Effector CD8-positive, alpha-beta T cell (primary cell): ENCODE measurements around the gene PRC1.

Source experiments
- DNase-seq: peaks from one replicate; lab custom pipeline; 2025; lab: John Stamatoyannopoulos, UW

Gene PRC1

DNA sequence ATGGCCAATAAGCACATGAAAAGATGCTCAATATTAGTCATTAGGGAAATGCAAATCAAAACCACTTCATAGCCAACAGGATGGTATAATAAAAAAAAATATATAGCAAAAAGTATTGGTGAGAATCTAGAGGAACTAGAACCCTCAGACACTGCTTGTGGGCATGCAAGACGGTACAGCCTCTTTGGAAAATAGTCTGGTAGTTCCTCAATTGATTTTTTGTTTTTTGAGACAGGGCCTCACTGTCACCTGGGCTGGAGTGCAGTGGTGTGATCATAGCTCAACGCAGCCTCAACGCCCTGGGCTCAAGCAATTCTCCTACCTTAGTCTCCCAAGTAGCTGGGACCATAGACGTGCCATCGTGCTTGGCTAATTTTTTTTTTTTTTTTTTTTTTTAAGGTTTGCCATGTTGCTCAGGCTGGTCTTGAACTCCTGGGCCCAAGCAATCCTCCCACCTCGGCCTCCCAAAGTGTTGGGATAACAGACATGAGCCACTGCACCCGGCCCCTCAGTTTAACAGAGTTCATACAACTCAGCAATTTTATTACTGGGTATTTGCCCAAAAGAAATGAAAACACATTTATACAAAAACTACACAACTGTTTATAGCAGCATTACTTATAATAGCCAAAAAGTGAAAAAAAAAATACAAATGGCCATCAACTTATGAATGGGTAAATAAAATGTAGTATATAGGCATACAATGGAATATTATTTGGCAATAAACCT, 5.1 kb downstream of the PRC1 start:
- no peak for DNase-seq

DNA sequence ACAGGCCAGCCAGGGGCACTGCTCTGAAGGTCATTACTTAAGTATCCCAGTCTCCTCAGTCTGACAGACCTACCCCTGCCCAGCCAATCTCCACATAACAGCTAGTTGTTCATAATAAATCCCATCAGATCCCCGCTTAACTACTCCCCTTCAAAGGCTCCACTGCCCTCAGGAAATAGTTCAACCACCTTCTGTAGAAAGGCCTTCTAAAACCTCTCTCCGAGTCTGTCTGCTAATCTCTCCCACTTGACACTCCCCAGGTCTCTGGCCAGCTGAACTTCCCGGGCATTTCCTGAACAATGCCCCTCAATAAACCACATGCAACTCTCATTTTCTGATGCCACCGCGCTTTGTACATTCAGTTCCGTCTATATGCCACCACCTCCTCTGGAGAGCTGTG, 6.0 kb downstream of the PRC1 start:
- DNase-seq: no peak

DNA sequence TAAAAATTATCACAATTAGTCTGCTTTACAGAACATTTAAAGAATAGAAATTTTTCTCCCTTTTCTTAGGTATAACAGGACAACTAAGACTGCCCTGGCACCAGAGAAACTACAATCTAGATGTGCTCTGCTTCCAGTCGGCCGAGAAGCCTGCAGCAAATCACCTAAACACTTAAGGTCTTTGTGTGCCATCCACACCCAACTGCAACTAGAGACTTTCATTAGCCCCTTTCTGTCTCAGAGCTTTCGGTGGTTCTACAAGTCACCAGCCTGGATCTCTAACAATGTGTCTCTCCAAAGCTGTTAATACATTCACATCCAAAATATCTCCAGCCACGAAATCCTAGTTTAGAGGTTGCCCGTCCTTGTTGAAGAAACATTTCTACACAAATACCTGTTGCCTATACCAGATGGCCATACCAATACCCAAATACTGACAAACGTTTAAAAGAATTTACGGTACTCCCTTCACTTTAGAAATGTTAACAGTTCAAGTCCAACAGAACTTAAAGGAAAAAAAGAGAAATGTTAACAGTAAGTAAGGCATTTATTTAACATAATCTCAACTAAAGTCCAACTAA, 6.7 kb downstream of the PRC1 start:
- no peak for DNase-seq

GRCh38 chr15:90986790-90987507, 7.4 kb downstream of the PRC1 start:
- DNase-seq: no peak

DNA sequence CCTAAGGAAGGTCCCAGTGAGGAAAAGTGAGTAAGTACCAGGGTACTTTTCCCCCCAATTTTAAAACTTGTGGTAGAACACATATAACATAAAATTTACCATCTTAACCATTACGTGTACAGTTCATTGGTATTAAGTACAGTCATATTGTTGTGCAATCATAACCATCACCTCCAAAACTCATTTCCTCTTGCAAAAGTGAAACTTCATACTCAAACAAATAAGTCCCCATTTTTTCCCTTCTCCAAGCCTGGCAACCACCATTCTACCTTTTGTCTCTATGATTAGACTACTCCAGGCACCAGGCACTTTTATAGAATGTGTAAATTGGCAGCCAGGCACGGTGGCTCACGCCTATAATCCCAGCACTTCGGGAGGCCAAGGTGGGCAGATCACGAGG, 12.2 kb downstream of the PRC1 start:
- DNase-seq: no peak

DNA sequence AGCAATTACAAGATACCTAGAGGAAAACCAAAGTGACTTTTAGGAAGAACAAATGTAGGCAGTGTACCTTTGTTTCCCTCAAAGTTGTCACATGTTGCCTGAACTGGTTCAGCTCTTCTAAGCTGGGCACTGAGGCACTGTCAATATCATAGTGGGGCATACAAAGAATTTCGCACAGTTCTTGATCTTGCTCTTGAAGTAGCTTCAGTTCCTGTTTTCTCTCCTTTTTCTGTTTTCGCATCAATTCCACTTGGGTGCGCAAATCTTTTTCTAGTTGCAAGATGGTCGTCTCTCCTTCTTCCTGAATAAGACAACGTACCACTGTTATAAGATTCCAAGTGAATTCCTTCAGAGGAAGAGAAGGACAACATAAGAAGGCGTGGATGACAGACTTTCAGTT, 12.7 kb downstream of the PRC1 start:
- no peak for DNase-seq

- DNase-seq: no peak
Observed at GRCh38 chr15:90979582-90979981, 14.8 kb downstream of the PRC1 start.

DNA sequence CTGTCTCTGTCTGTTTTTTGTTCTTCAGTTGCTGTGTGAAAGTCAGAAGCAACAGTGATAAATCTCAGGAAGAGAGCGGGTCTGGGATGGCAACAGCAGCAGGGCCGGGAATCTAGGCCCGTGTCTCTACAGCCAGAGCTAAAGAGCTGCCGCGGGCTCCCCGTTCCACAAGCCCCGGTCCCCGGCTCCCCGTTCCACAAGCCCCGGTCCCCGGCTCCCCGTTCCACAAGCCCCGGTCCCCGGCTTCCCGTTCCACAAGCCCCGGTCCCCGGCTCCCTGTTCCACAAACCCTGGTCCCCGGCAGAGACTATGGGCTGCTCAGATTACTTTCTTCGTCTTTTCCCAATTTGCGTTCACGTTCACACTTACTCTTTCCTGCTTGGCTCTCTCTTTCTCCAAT, 20.1 kb downstream of the PRC1 start:
- DNase-seq: no peak

DNA sequence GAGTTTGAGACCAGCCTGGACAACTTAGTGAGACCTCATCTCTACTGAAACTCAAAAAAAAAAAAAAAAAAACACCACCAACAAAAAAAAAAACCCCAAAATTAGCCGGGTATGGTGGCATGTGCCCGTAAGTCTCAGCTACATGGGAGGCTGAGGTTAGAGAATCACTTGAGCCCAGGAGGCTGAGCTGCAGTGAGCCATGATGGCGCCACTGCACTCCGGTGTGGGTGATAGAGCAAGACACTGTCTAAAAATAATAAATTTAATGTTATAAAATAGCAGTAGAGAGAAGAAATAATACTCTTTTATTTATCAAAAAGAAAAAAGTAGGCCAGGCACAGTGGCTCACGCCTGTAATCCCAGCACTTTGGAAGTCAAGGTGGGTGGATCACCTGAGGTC, 22.2 kb downstream of the PRC1 start:
- no peak for DNase-seq

DNA sequence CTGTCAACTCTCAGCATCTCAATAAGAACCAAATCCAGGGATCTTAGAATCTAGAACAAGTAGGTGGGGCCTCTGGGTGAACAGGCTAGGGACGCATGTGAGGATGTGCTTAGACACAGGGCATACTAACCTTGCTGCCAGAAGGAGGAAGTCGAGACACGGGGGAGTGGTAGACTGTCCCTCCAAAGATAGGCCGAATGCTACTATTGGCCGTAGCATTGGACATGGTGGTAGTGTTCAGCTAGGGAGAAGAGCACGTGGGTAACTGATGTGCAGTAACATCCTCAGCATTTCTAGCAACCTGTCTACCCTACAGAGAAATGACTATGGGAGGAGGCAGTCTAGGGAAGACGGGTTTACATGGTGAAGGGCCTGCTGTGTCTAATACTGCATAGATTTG, 24.1 kb downstream of the PRC1 start:
- no peak for DNase-seq

GRCh38 chr15:90968434-90968833, 25.9 kb downstream of the PRC1 start:
- DNase-seq: no peak

DNA sequence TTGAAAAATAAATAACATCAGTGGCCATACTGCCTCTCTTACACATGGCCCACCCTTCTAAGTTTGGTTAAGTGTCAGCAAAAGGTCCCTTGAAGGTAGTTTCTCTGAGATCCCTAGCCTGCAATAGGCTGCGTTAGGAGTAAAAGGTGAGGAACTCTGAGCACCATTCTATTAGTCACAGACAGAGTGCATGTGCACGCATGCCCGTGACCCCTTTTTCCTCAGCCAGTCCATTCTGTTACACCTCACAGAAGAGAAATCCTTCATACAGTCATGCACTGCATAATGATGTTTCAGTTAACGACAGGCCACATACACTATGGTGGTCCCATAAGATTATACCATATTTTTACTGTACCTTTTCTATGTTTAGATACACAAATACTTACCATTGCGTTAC, 27.1 kb downstream of the PRC1 start:
- no peak for DNase-seq

- DNase-seq: no peak
Observed at GRCh38 chr15:90966262-90966661, 28.1 kb downstream of the PRC1 start.

- DNase-seq: no peak
Observed at GRCh38 chr15:90962021-90962420, 32.3 kb downstream of the PRC1 start.

DNA sequence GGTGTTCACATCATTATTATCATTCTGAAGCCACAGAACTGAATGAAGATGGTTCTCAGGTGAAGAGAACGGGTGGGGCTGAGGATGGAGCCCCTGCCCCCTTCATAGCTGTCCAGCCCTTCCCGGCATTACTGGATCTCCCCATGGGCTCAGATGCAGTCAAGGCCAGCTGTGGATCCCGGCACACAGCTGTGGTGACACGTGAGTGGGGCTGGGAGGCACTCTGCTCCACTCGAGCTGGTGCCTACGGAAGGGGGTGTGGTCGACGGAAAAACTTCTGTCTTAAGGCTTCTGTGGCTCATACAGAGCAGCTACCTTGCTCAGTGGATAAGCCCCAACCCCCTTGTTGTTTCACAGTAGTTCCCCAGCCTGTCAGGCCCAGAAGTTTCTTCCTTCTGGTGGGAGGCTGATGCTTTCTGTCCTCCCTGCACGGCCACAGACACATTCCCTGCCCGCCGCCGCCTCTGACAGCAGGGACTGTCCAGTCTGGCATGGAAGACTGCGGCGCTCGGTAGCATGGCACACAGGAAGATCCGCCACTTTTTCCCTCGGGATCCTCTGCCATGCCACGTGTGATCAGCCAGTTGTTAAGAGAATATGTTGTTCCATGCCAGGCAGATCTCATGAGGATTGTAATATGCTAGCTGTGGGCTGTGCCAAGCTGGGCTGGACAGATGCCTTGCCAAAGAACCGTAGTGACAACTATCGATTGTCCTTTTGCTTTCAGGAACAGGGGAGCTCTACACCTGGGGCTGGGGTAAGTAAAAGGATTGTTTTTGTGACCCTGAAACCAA, 33.8 kb downstream of the PRC1 start:
- DNase-seq: no peak

GRCh38 chr15:90959894-90960293, 34.4 kb downstream of the PRC1 start:
- no peak for DNase-seq

GRCh38 chr15:90959028-90959595, 35.2 kb downstream of the PRC1 start:
- DNase-seq: no peak

DNA sequence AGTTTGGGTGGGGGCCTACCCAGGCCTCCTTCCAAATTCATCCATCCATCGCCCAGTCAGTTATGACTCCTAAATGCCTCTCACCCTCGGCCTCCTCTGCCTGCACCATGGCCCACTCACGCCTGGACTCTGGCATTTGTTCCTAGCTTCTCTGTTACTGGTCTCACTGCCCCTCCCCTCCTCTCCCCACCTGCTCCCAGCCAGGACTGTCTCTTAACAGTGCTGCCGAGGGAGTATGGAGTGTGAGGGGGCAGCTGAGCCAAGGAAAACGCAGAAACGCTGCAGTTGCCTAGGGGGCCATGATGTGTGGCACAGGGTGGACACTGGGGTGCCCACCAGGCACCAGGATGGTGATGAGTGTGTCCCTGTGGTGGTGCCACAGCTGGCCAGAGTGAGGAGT, 36.5 kb downstream of the PRC1 start:
- no peak for DNase-seq

DNA sequence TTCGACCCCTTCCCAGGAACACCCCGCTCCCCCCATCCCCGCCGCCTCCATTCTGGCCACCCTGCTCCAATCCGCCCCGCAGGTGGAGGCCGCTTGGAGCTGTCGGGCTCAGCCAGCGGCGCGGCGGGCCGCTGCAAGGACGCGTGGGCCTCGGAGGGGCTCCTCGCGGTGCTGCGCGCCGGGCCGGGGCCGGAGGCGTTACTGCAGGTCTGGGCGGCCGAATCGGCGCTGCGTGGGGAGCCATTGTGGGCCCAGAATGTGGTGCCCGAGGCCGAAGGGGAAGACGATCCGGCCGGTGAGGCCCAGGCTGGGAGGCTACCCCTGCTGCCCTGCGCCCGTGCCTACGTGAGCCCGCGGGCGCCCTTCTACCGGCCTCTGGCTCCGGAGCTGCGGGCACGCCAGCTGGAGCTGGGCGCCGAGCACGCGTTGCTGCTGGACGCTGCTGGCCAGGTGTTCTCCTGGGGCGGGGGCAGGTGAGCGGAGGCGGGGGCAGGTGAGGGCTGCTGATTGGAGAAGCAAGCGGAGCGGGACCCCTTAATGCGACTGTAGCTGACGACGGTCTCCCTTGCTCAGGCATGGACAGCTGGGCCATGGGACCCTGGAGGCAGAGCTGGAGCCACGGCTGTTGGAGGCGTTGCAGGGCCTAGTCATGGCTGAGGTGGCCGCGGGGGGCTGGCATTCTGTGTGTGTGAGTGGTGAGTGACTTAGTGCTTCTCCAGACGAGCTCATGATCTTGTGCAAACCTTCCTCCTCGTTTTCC, 37.1 kb downstream of the PRC1 start:
- DNase-seq: no peak

- peak; percentile 48 for DNase-seq
Observed at GRCh38 chr15:90956274-90957030, 37.9 kb downstream of the PRC1 start.
